Stimulated activated CD8-positive, alpha-beta memory T cell treated with anti-CD3 and anti-CD28 coated beads, Interleukin-12 subunit alpha, Interleukin-12 subunit beta, amount 100 ng/mL, for 24 hours (primary cell): ENCODE measurements around the gene RTF1.
A peak's percentile ranks its signal among the peaks of the same experiment; 100 is the strongest.
"Not testable (repeated sequence)": the region's sequence is repeated elsewhere in the genome, so short reads cannot be mapped to it uniquely, and the experiment has no call there.

Experiments used
- DNase-seq: peaks from one replicate; pipeline ENCODE4 v3.0.0-alpha.2; 2020; ENCODE audit errors: extremely low read depth

Gene RTF1

DNA sequence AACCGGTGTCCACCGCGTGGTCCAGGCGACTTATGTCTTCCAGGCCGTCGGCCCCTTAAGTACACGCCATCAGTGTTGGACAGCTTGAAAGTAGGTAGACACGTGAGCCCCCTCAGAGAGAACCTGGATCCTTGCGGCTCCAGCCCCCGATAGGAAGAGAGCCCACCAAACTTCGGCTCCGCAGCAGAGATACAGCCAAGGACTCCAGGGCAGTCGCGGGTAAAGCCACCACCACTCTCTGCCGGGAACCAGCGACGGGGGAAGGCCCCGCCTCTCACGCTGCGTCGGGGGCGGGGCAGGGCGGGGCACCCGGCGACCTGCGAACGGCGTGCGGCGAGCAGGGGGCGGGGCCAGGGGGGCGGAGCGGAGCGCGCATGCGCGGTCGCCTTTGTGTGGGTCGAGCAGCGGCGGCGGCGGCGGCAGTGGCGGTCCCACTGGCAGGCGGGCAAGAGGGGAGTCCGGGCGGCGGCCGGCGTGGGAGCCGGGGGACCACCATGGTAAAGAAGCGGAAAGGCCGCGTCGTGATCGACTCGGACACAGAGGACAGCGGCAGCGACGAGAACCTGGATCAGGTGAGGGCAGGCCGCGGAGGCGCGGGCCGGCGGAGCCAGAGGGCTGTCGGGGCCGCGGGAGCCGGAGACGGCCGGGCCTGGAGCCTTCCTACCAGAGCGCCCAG is at the start of gene RTF1:
TSS of gene RTF1 (plus strand) at position 354 of the 676 bp plus-strand sequence. CDS start at position 375, 21 bp downstream.
- peak; percentile 94 for DNase-seq

DNA sequence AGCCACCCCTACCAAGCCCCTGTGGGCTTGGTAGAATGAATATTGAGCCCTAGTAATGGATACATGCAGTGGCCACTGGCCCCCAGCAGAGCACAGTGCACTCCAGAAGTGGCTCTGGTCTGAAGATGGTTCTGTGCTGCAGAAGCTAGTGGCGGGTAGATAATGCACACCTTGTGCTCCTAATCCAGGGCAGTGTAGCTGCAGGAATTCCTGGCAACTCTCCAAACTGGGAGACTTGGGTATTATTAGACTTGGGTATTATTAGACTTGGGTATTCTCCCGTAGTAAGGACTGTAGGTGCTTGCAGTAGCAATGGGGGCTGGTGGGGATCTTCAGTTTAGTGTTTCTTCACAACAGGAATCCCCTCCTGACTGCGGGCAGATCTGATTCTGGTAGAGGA is 49.5 kb upstream of the RTF1 start:
- DNase-seq = no peak

GRCh38 chr15:41377978-41378377 is 38.9 kb upstream of the RTF1 start:
- no peak for DNase-seq

DNA sequence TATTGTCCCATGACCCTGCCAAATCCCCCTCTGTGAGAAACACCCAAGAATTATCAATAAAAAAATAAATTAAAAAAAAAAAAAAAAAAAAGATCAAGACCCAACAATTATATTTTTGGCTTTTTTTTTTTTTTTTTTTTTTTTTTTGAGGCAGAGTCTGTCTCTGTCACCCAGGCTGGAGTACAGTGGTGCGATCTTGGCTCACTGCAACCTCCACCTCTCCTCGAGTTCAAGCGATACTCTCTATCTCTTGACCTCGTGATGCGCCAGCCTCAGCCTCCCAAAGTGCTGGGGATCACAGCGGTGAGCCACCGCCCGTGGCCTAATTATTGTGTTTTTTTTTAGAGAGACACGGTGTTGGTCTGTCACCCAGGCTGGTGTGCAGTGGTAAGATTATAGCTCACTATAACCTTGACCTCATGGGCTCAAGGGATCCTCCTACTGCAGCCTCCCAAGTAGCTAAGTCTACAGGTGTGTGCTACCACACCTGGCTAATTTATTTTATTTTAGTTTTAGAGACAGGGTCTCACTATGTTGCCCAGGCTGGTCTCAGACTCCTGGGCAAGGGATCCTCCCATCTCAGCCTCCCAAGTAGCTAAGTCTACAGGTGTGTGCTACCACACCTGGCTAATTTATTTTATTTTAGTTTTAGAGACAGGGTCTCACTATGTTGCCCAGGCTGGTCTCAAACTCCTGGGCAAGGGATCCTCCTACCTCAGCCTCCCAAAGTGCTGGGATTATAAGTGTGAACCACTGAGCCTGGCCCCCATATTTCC is 32.7 kb upstream of the RTF1 start:
- DNase-seq = not testable (repeated sequence)

GRCh38 chr15:41387646-41388045 is 29.2 kb upstream of the RTF1 start:
- no peak for DNase-seq

- no peak for DNase-seq
Measured at GRCh38 chr15:41392659-41393058, 24.2 kb upstream of the RTF1 start.

GRCh38 chr15:41394924-41395323 is 22.0 kb upstream of the RTF1 start:
- no peak for DNase-seq

DNA sequence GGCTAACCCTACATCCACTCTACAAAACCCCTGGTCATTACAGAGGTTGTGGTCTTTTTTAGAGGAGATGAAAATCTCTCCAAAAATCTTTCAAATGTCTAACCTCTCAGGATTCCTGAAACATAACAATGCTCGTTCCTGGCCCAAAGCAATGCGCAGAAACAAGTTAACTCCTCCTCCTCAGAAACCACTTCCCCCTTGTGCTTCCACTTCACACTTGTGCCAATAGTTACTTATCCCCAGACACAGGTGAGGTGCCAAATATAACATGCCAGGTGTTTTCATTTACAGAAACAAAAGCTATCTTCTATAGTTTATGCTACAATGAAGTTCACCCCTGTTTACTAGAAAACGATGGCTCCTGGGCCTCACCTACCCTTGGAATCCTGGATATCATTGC is 20.8 kb upstream of the RTF1 start:
- DNase-seq = no peak

DNA sequence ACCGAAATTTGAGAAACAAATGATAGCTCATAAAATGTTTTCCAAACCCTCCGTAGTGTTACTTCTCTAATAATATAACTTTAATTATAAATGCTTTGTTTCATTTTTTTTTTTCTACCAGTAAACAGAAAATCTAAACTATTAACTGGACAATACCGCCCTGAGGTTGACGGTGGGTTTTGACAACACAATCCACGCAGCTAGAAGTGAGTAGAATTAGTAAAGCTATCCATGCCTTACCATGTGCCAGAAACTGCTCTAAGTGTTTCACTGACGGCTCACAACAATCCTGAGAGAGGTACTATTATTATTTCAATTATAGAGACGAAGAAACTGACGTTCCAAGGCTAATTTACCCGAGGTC is 15.0 kb upstream of the RTF1 start:
- DNase-seq = no peak

DNA sequence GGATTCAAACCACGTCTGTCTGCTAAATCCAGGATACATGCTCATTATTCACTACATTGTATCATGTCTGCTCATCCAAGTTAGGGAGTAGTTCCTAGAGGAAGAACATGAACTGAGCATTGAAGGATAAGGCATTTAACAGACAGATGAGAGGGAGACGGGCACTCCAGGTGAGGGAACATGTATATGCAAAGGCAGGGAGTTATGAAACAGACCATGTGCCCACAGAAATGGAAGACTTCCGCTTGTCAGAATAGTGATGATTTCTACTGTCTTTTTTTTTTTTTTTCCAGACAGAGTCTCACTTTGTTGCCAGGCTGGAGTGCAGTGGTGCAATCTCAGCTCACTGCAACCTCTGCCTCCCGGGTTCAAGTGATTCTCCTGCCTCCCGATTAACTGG is 9.6 kb upstream of the RTF1 start:
- no peak for DNase-seq

DNA sequence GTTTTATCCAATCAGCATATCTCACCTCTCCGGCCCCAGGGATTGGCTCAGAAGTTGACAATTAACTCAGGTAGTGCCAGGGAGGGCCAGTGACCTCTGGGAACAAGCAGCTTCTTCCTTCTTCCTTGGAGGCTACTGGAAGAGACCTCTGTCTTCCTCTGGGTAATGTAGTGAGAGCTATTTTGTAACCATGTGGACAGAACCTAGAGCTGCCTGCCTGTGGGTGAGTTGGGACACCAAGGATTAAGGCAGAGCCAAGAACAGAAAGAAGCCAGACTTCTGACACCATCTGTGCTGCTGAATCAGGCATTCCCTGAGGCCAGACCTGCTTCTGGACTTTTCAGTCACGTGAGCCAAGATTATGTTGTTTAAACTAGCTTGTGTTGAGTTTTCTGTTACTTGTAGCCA is 8.7 kb upstream of the RTF1 start:
- DNase-seq = no peak

DNA sequence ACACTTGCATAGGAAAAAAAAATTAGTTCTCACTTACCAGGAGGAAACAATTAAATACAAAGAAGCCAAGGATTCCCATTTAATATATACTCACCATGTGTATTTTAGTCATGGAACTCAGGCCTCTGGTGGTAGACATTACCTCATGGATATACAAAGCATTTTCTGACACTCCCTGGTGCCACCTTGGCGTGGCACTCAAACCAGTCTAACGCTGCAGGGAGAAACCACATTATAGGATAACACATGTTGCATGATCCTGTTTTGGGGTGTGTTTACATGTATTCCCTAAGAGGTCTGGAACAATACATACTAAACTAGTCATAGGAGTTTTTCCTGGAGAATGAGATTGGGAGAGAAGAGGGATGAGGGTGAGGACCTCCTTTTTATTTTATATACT is 5.9 kb upstream of the RTF1 start:
- no peak for DNase-seq

- DNase-seq = no peak
Measured at GRCh38 chr15:41411441-41411840, 5.5 kb upstream of the RTF1 start.

GRCh38 chr15:41416128-41416741 is 660 bp upstream of the RTF1 start:
- no peak for DNase-seq

GRCh38 chr15:41417418-41418195 is 712 bp downstream of the RTF1 start:
- DNase-seq = no peak

DNA sequence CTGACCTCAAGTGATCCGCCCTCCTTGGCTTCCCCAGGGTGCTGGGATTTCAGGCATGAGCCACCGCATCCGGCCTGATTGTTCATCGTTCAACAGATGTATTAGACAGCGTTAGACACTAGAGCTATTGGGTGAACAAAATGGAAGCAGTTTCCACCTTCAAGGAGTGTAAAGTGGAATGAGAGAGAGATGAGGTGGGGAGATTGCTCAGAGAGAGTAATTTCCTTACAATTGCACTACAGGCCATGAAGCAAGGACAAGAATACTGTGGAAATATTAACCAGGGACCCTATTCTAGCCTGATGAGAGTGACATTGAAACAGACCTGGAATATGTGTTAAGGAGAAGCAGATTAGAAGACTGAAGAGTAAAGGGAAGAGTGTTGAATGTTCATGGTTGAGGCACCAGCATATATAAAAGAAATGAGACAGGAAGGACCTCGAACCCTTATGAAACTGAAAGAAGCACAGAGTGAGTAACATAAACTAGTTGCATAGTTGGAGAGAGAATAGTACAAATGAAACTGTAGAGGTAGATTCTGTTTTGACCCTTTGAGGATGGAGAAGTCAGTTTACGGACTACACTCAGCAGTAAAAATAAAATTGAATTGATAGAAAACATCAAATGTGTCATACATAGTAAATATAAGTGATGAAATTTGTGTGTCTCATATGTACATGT is 7.2 kb downstream of the RTF1 start:
- DNase-seq = no peak

GRCh38 chr15:41424809-41425208 is 7.9 kb downstream of the RTF1 start:
- DNase-seq = no peak

- not testable (repeated sequence) for DNase-seq
Measured at GRCh38 chr15:41425907-41426306, 9.0 kb downstream of the RTF1 start.

DNA sequence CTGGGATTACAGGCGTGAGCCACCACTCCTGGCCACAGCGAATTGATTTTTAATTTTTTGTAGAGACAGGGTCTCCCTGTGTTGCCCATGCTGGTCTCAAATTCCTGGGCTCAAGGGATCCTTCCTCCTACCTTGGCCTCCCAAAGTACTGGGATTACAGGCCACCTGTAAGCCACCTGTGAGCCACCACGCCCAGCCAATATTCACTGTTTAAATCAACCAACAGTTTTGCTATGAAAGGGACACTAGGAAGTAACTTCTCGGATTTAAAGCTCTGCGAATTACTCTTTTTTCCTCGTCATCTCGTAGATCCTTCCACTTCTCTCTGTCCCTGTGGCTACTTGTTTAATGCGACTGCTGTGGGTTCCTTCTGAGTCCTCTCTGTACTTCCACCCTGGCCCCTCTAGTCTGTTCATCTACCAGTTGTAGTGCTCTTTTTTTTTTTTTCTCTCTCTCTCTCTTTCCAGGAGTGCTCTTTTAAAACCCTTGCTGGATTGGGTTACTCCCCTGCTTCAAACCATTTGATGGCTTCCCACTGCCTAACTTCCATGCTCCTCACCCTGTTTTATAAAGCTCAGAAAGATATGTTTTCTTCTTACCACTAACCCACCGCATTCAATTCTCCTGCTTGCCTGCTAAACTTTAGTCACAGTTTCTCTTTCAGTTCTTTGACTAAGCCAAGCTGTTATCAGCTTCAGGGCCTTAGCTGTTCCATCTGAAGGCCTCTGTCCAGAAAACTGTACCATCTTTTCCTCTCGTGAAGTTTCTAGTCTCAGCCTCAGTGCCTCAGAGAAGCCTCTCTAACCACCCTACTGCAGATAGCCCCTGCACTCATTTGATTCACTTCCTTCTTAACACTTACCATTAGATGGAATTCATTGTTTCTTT is 12.4 kb downstream of the RTF1 start:
- no peak for DNase-seq

GRCh38 chr15:41435037-41435786 is 18.3 kb downstream of the RTF1 start:
- no peak for DNase-seq
